Transverse colon (tissue), 3 donors: ENCODE data around the gene RPS6KA2.

ENCODE experiments used
- CTCF ChIP-seq, 5 experiments: fragments of 200-600 bp in 3 of 5; fragments of 450-650 bp in 2 of 5; sonication (generic) in 3 of 5; IDR thresholded peaks; 1 replicate in 2 of 5; 2 replicates in 3 of 5; pipeline ENCODE4 v1.5.1; 2016 to 2017; ENCODE audit warnings: antibody characterized with exemption in 5 of 5, inconsistent platforms in 3 of 5, mild to moderate bottlenecking in 2 of 5, moderate library complexity in 1 of 5
- POLR2A ChIP-seq: fragments of 450-650 bp; IDR thresholded peaks from one replicate; pipeline ENCODE4 v1.6.1; 2016; ENCODE audit warnings: antibody characterized with exemption, mild to moderate bottlenecking, moderate library complexity

GRCh38 chr6:166618251-166618650 lies 8.8 kb downstream of the RPS6KA2 start:
- TF ChIP-seq CTCF (IDR thresholded peaks at IDR 0.05) (no peak), POLR2A (no peak)
